Colonic mucosa (tissue), 4 donors: Measurements from ENCODE around the gene P4HA1. TPM values are rescaled to one million over a fixed set of nuclear protein-coding genes. Genes with fewer than 3 reads are reported as not detected.

Source experiments
- DNase-seq: peaks from one replicate; pipeline ENCODE4 v3.0.0-alpha.2; 2020
- H3K27ac ChIP-seq: fragments of 200-600 bp; one replicate; pipeline ENCODE4 v1.8.0; 2021
- H3K27me3 ChIP-seq: fragments of 200-600 bp; one replicate; pipeline ENCODE4 v1.8.0; 2021
- H3K36me3 ChIP-seq: fragments of 200-600 bp; one replicate; pipeline ENCODE4 v1.8.0; 2021
- H3K4me1 ChIP-seq: fragments of 200-600 bp; one replicate; pipeline ENCODE4 v1.8.0; 2021; ENCODE audit warnings: mild to moderate bottlenecking
- H3K4me3 ChIP-seq: fragments of 200-600 bp; one replicate; pipeline ENCODE4 v1.8.0; 2021
- H3K9ac ChIP-seq, 2 donors: one replicate each; pipeline ENCODE4 v1.7.0; 2013; ENCODE audit warnings: control low read depth in 2 of 2, low read depth in 2 of 2, low read length in 2 of 2
- H3K9me3 ChIP-seq: fragments of 200-600 bp; one replicate; pipeline ENCODE4 v1.8.0; 2021
- intact Hi-C: fragments of 100-400 bp; cut with DNase I; formaldehyde crosslinking; loops from one replicate; pipeline ENCODE4 v1.14.1; 2022
- total RNA-seq, 2 donors: library from RNA; stranded (reverse); fragmentation: NEBNext Ultra II Directional in 1 of 2; extraction: Animal tissue kit (Norgen Biotek cat#: 25700) in 1 of 2; gene quantifications; one replicate each; pipeline ENCODE4 v1.2.1, GENCODE V29; 2021
- TF ChIP-seq, protein P1 (sequence below): fragments of 200-600 bp; IDR thresholded peaks from one replicate; pipeline ENCODE4 v1.8.0; 2022; ENCODE audit warnings: antibody characterized with exemption, mild to moderate bottlenecking
- donor health status: healthy.
- donor health status: DM: no; HTN: no; CAD: no.
- donor health status: DM: no; HTN: no; CAD: no.

The P4HA1 gene
- total RNA-seq: 10 to 100 TPM; 31.4 to 85.1 TPM

DNA sequence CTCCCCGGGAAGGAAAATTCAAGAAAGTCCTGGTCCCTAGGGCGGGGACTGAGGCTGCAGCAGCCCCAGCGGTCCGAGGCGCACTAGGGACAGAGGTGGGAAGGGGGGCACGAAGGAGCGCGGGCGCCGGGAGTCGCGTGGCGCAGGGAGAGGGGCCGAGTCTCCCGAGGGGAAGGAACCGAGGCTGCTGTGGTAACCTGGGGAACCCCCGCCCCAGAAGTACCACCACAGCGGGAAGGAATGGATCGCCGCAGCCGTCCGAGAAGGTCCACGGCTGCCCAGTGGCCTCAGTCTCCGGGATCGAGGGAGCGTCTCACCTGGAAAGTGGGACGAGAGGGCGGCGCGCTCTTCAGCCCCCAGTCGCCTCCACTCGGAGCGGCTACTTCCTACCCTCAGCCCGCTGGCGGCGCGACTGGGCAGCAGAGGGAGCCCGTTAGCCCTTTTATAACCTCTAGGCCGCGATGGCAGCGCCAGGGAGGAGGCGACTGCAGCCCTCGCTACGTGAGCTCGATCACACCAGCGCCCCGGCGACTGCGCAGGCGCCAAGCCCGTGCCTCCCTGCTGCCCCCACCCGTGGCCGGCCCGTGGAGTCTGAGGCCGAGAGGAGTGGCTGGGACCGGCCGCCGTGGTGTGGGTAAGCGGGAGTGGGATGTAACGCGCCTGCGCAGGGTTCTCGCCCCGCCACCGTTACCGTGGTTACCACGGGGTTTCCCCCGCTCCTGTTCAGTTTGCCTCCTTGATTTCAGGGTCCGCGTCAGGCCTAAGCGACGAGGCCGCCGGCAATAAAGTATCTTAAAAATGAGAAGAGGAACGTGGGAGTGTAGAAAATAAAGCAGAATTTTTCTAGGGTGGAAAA lies at the start of gene P4HA1:
P4HA1 (minus strand) TSS at position 418 of the 856 bp plus-strand sequence. CDS start 21,983 bp downstream, outside the sequence.
- Histone ChIP-seq H3K9me3 (no peaks in the 10 kb centered on the region), H3K27ac (peak within 1 kb of the TSS; percentile 99), H3K4me1 (no peaks in the 10 kb centered on the region), H3K4me3 (peak within 1 kb of the TSS; percentile 94), H3K27me3 (no peaks in the 10 kb centered on the region), H3K9ac (peak within 1 kb of the TSS; percentile 84 to 94), H3K36me3 (no peaks in the 10 kb centered on the region)
- peak; percentile 98 for DNase-seq
- intact Hi-C loops: loop anchor here (5.0 kb wide), 1 partner anchor 71 kb away; the partner anchor contains the start of genes ECD and FAM149B1
- TF ChIP-seq, protein P1, sequence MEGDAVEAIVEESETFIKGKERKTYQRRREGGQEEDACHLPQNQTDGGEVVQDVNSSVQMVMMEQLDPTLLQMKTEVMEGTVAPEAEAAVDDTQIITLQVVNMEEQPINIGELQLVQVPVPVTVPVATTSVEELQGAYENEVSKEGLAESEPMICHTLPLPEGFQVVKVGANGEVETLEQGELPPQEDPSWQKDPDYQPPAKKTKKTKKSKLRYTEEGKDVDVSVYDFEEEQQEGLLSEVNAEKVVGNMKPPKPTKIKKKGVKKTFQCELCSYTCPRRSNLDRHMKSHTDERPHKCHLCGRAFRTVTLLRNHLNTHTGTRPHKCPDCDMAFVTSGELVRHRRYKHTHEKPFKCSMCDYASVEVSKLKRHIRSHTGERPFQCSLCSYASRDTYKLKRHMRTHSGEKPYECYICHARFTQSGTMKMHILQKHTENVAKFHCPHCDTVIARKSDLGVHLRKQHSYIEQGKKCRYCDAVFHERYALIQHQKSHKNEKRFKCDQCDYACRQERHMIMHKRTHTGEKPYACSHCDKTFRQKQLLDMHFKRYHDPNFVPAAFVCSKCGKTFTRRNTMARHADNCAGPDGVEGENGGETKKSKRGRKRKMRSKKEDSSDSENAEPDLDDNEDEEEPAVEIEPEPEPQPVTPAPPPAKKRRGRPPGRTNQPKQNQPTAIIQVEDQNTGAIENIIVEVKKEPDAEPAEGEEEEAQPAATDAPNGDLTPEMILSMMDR: peak; percentile 42

DNA sequence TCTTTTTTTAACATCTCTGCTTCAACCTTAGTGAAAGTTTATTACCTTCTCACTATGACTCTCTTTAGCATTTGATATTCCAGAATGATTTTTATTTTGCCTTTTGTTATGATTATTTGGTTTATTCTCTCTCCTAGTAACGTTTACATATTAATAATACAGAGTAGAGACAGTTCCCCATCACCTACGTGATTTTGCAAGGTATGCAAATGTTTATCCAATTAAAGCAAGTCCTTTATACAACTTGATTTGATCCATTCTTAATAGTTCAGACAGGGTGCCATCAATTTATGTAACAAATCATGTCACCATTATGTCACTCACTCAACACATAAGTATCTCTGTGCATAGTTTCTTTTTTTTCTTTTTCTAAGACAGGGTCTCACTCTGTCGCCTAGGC lies 44.9 kb upstream of the P4HA1 start:
- no peaks in the 10 kb centered on the region for H3K9me3 ChIP-seq
- intact Hi-C loops: no loop called here
- H3K4me1 ChIP-seq: no peaks in the 10 kb centered on the region
- DNase-seq: no peak
- no peak overlapping the region for H3K9ac ChIP-seq
- TF ChIP-seq, protein P1: no peak
- H3K27ac ChIP-seq: no peak overlapping the region
- peaks cover 6% of the 10 kb centered on the region for H3K36me3 ChIP-seq
- no peaks in the 10 kb centered on the region for H3K27me3 ChIP-seq
- H3K4me3 ChIP-seq: no peak overlapping the region

DNA sequence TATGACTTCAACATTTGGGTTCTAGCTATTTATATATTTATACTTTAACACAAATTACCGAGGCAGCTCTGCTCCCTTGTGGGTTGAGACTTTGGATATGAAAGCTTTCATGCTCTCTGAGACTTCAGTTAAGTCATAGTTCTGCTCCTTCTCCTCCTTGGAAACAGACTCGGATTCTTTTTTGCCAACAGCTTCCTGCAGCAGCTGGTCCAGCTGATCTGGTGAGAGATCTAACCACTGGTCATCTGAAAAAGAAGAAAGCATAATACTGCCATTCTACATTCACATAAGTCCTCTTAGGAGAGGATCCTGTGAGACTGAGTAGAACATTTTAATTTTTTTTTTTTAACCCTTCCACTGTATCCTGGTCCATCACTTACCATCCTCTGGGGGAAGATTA lies 42.6 kb upstream of the P4HA1 start:
- H3K9ac ChIP-seq: no peak overlapping the region
- no peak overlapping the region for H3K4me3 ChIP-seq
- H3K4me1 ChIP-seq: no peaks in the 10 kb centered on the region
- intact Hi-C loops: no loop called here
- no peak overlapping the region for H3K27ac ChIP-seq
- H3K36me3 ChIP-seq: peaks cover 6% of the 10 kb centered on the region
- H3K9me3 ChIP-seq: no peaks in the 10 kb centered on the region
- TF ChIP-seq, protein P1: no peak
- DNase-seq: no peak
- no peaks in the 10 kb centered on the region for H3K27me3 ChIP-seq

DNA sequence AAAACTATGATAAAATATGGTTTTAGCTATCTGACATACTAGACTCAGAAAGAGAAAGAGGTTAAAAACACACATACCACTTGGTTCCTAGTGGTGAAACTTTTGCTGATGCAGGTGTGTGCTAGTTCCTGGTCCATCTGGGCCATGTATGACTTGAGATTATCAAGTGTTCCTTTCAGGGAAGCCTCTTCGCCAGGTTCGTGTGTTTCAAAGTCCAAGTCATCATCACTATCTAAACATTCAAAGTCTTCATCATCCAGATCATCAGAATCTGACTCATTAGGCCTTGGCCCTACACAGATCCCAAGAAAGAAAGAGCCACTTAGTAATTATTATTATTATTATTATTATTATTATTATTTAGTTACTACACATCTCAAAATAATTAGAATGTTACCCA lies 40.0 kb upstream of the P4HA1 start:
- peaks cover 6% of the 10 kb centered on the region for H3K36me3 ChIP-seq

DNA sequence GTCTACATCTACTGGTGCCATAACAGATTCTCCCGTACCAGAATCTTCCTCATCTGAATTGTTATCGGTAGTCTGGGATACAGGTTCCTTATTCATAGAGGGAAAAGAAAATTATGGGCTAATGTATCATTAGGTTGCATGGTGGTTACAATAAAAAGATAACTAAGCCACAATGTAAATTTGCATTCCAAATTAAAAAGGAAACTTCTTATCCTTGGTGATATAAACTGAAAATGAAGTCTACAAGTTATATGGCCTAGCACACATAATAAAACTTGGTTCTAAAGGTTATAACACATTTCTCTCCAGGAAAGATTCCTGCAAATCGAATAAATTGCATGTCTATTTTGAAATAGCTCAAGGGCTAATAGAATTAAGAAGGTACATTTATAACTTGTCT lies 38.1 kb upstream of the P4HA1 start:
- no peaks in the 10 kb centered on the region for H3K4me1 ChIP-seq
- H3K4me3 ChIP-seq: no peak overlapping the region
- no peaks in the 10 kb centered on the region for H3K9me3 ChIP-seq
- H3K9ac ChIP-seq: no peak overlapping the region
- intact Hi-C loops: no loop called here
- DNase-seq: no peak
- TF ChIP-seq, protein P1: no peak
- peaks cover 6% of the 10 kb centered on the region for H3K36me3 ChIP-seq
- no peak overlapping the region for H3K27ac ChIP-seq
- H3K27me3 ChIP-seq: no peaks in the 10 kb centered on the region

More for the DNA sequence above, 40.0 kb upstream of the P4HA1 start:
- Histone ChIP-seq H3K9me3 (no peaks in the 10 kb centered on the region), H3K27me3 (no peaks in the 10 kb centered on the region), H3K27ac (no peak overlapping the region), H3K9ac (no peak overlapping the region), H3K4me3 (no peak overlapping the region), H3K4me1 (no peaks in the 10 kb centered on the region)
- TF ChIP-seq, protein P1: no peak
- no peak for DNase-seq
- intact Hi-C loops: no loop called here
